HEK293 (cell line): ENCODE data around the gene GREB1L.
A peak's percentile ranks its signal among the peaks of the same experiment; 100 is the strongest.

ENCODE experiments used
- CTCF ChIA-PET: fragments of 350-600 bp; formaldehyde crosslinking; extraction: SDS; loops from one replicate; lab custom pipeline; 2021; ENCODE audit warnings: antibody characterized with exemption; lab: Yijun Ruan, JAX
- POLR2A ChIA-PET: fragments of 300-600 bp; formaldehyde crosslinking; extraction: SDS; loops from one replicate; lab custom pipeline; 2020; ENCODE audit warnings: antibody characterized with exemption, inconsistent platforms; lab: Yijun Ruan, JAX
- H3K27ac ChIP-seq: fragments of 200-500 bp; sonication (Bioruptor generic); 2 replicates; pipeline ENCODE4 v1.5.1; 2014; ENCODE audit warnings: low read depth, low read length, control low read depth, inconsistent platforms; ENCODE audit errors: extremely low read depth
- H3K36me3 ChIP-seq, 2 experiments: fragments of 200-500 bp in 1 of 2; sonication (Bioruptor generic) in 1 of 2; 1 replicate in 1 of 2; 2 replicates in 1 of 2; pipeline ENCODE4 v1.5.1; 2014 to 2017; ENCODE audit warnings: inconsistent platforms in 2 of 2, low read length in 2 of 2; ENCODE audit not compliant: control insufficient read depth in 2 of 2, insufficient read depth in 1 of 2
- H3K4me1 ChIP-seq: fragments of 200-500 bp; sonication (Bioruptor generic); 2 replicates; pipeline ENCODE4 v1.5.1; 2014; ENCODE audit warnings: mild to moderate bottlenecking, low read length, inconsistent platforms; ENCODE audit not compliant: control insufficient read depth, insufficient read depth
- H3K4me3 ChIP-seq: 2 replicates; pipeline ENCODE4 v1.5.1; 2011; ENCODE audit warnings: low read depth, mild to moderate bottlenecking, control low read depth, low read length, moderate library complexity
- H3K9me3 ChIP-seq: fragments of 200-500 bp; sonication (Bioruptor generic); 2 replicates; pipeline ENCODE4 v1.5.1; 2014; ENCODE audit warnings: low read depth, low read length, inconsistent platforms; ENCODE audit not compliant: control insufficient read depth, insufficient read depth
- GLIS2 ChIP-seq: fragments of 450-650 bp; formaldehyde crosslinking; IDR thresholded peaks from 2 replicates; pipeline ENCODE4 v1.5.1; 2016; ENCODE audit warnings: missing biosample characterization, missing genetic modification characterization
- PRDM1 ChIP-seq: fragments of 450-650 bp; formaldehyde crosslinking; IDR thresholded peaks from 2 replicates; pipeline ENCODE4; 2016; ENCODE audit warnings: missing biosample characterization, missing genetic modification characterization
- SP7 ChIP-seq: fragments of 450-650 bp; formaldehyde crosslinking; IDR thresholded peaks from 2 replicates; pipeline ENCODE4 v1.5.1; 2016; ENCODE audit warnings: missing biosample characterization, missing genetic modification characterization
- ZNF10 ChIP-seq: fragments of 450-650 bp; formaldehyde crosslinking; IDR thresholded peaks from 2 replicates; pipeline ENCODE4 v1.5.1; 2017; ENCODE audit warnings: missing biosample characterization, missing genetic modification characterization
- ZNF16 ChIP-seq: fragments of 450-650 bp; formaldehyde crosslinking; IDR thresholded peaks from 2 replicates; pipeline ENCODE4 v1.5.1; 2016; ENCODE audit warnings: low read depth, missing biosample characterization, missing genetic modification characterization
- ZNF2 ChIP-seq: fragments of 450-650 bp; formaldehyde crosslinking; IDR thresholded peaks from 2 replicates; pipeline ENCODE4 v1.5.1; 2016; ENCODE audit warnings: missing biosample characterization, missing genetic modification characterization
- ZNF202 ChIP-seq: fragments of 450-650 bp; formaldehyde crosslinking; IDR thresholded peaks from 2 replicates; pipeline ENCODE4 v1.5.1; 2016; ENCODE audit warnings: missing biosample characterization, missing genetic modification characterization, borderline replicate concordance
- ZNF248 ChIP-seq: fragments of 450-650 bp; formaldehyde crosslinking; IDR thresholded peaks from 2 replicates; pipeline ENCODE4 v1.5.1; 2017; ENCODE audit warnings: missing biosample characterization, missing genetic modification characterization
- ZNF266 ChIP-seq: fragments of 450-650 bp; formaldehyde crosslinking; IDR thresholded peaks from 2 replicates; pipeline ENCODE4 v1.5.1; 2016; ENCODE audit warnings: missing biosample characterization, missing genetic modification characterization, low read depth
- ZNF274 ChIP-seq, 2 experiments: fragments of 200-500 bp in 1 of 2; fragments of 450-650 bp in 1 of 2; sonication (Bioruptor generic) in 1 of 2; formaldehyde crosslinking in 1 of 2; IDR thresholded peaks; 2 replicates each; pipeline versions ENCODE4 v1.5.1 to v1.6.1; 2014 to 2016; ENCODE audit warnings: borderline replicate concordance in 1 of 2, inconsistent platforms in 1 of 2, low read length in 1 of 2, missing biosample characterization in 1 of 2, missing genetic modification characterization in 1 of 2
- ZNF292 ChIP-seq: fragments of 450-650 bp; formaldehyde crosslinking; IDR thresholded peaks from 2 replicates; pipeline ENCODE4 v1.5.1; 2016; ENCODE audit warnings: low read depth, missing biosample characterization, missing genetic modification characterization, borderline replicate concordance
- ZNF354C ChIP-seq: fragments of 450-650 bp; formaldehyde crosslinking; IDR thresholded peaks from 2 replicates; pipeline ENCODE4 v1.5.1; 2016; ENCODE audit warnings: missing biosample characterization, missing genetic modification characterization, low read depth, borderline replicate concordance
- ZNF426 ChIP-seq: fragments of 450-650 bp; formaldehyde crosslinking; IDR thresholded peaks from 2 replicates; pipeline ENCODE4 v1.5.1; 2017; ENCODE audit warnings: missing biosample characterization, missing genetic modification characterization, mild to moderate bottlenecking, inconsistent platforms, moderate library complexity
- ZNF433 ChIP-seq: fragments of 450-650 bp; formaldehyde crosslinking; IDR thresholded peaks from 2 replicates; pipeline ENCODE4 v1.5.1; 2016; ENCODE audit warnings: missing biosample characterization, missing genetic modification characterization, low read depth
- ZNF501 ChIP-seq: fragments of 450-650 bp; formaldehyde crosslinking; IDR thresholded peaks from 2 replicates; pipeline ENCODE4 v1.5.1; 2016; ENCODE audit warnings: missing biosample characterization, missing genetic modification characterization
- ZNF555 ChIP-seq: fragments of 450-650 bp; formaldehyde crosslinking; conservative IDR thresholded peaks from 2 replicates; pipeline ENCODE4 v1.5.1; 2017; ENCODE audit warnings: missing biosample characterization, mild to moderate bottlenecking, missing genetic modification characterization, inconsistent platforms
- ZNF600 ChIP-seq: fragments of 450-650 bp; formaldehyde crosslinking; IDR thresholded peaks from 2 replicates; pipeline ENCODE4 v1.5.1; 2016; ENCODE audit warnings: missing biosample characterization, missing genetic modification characterization
- ZNF654 ChIP-seq: fragments of 450-650 bp; formaldehyde crosslinking; IDR thresholded peaks from 2 replicates; pipeline ENCODE4 v1.5.1; 2016; ENCODE audit warnings: low read depth, missing biosample characterization, missing genetic modification characterization
- ZNF747 ChIP-seq: fragments of 450-650 bp; formaldehyde crosslinking; IDR thresholded peaks from 2 replicates; pipeline ENCODE4 v1.5.1; 2016; ENCODE audit warnings: missing biosample characterization, missing genetic modification characterization
- ZSCAN16 ChIP-seq: fragments of 450-650 bp; formaldehyde crosslinking; IDR thresholded peaks from 2 replicates; pipeline ENCODE4 v1.5.1; 2016; ENCODE audit warnings: missing biosample characterization, missing genetic modification characterization
- TF ChIP-seq, protein P1 (sequence below): fragments of 450-650 bp; formaldehyde crosslinking; IDR thresholded peaks from 2 replicates; pipeline ENCODE4 v1.5.1; 2016; ENCODE audit warnings: missing biosample characterization, missing genetic modification characterization
- TF ChIP-seq, protein P2 (sequence below): IDR thresholded peaks from 2 replicates; pipeline ENCODE4 v1.6.1; 2011; ENCODE audit warnings: mild to moderate bottlenecking, low read depth, low read length, borderline replicate concordance
- TF ChIP-seq, protein P3 (sequence below): fragments of 450-650 bp; formaldehyde crosslinking; IDR thresholded peaks from 2 replicates; pipeline ENCODE4 v1.5.1; 2016; ENCODE audit warnings: missing biosample characterization, missing genetic modification characterization
- TF ChIP-seq, protein P4 (sequence below): fragments of 450-650 bp; formaldehyde crosslinking; IDR thresholded peaks from 2 replicates; pipeline ENCODE4; 2016; ENCODE audit warnings: missing biosample characterization, missing genetic modification characterization
- TF ChIP-seq, protein P5 (sequence below): fragments of 450-650 bp; formaldehyde crosslinking; IDR thresholded peaks from 2 replicates; pipeline ENCODE4 v1.5.0; 2017; ENCODE audit warnings: missing biosample characterization, missing genetic modification characterization, borderline replicate concordance

The GREB1L gene

DNA sequence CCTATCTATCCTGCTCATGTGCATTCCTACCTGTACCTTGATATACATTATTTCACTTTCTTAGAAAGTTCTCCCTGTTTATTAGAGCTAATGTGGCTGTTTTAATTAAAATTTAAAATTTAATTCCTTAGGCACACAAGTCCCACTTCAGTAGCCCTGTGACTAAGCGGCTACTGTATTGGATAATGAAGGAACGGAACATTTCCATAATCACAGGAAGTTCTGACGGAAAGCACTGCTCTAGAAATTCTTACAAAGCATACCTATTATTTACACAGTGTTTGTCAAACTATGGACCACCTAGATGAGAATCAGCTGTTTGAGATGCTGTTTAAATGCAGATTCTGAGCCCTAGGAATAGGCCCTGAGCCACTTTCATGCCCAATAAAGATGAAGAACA, 13.2 kb downstream of the GREB1L start:
- CTCF ChIA-PET: interaction anchor here (0.6 to 1.7 kb wide), 3 partner anchors 13 to 189 kb away, joined by 4 to 5 read pairs (median 4); partner anchors contain the start of gene GREB1L
- no peak overlapping the region for H3K27ac ChIP-seq
- POLR2A ChIA-PET: no interaction called here
- TF ChIP-seq ZNF10 (tag by site-specific recombination) (no peak), ZNF654 (tag by site-specific recombination) (no peak), ZNF274 (IDR thresholded peaks at IDR 0.05; ENCODE audit: low read length) (no peak), ZNF274 (tag by site-specific recombination; IDR thresholded peaks at IDR 0.05; ENCODE audit: borderline replicate concordance) (no peak), GLIS2 (tag by site-specific recombination) (no peak), ZNF555 (no peak), ZNF292 (tag by site-specific recombination) (no peak), ZNF501 (tag by site-specific recombination) (no peak), ZNF2 (no peak), ZNF16 (no peak), ZNF433 (tag by site-specific recombination) (no peak), ZNF600 (no peak), PRDM1 (tag by site-specific recombination) (no peak)
- TF ChIP-seq, protein P1, sequence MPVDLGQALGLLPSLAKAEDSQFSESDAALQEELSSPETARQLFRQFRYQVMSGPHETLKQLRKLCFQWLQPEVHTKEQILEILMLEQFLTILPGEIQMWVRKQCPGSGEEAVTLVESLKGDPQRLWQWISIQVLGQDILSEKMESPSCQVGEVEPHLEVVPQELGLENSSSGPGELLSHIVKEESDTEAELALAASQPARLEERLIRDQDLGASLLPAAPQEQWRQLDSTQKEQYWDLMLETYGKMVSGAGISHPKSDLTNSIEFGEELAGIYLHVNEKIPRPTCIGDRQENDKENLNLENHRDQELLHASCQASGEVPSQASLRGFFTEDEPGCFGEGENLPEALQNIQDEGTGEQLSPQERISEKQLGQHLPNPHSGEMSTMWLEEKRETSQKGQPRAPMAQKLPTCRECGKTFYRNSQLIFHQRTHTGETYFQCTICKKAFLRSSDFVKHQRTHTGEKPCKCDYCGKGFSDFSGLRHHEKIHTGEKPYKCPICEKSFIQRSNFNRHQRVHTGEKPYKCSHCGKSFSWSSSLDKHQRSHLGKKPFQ (tag by site-specific recombination): no peak
- TF ChIP-seq, protein P2, sequence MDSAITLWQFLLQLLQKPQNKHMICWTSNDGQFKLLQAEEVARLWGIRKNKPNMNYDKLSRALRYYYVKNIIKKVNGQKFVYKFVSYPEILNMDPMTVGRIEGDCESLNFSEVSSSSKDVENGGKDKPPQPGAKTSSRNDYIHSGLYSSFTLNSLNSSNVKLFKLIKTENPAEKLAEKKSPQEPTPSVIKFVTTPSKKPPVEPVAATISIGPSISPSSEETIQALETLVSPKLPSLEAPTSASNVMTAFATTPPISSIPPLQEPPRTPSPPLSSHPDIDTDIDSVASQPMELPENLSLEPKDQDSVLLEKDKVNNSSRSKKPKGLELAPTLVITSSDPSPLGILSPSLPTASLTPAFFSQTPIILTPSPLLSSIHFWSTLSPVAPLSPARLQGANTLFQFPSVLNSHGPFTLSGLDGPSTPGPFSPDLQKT: no peak
- TF ChIP-seq, protein P3, sequence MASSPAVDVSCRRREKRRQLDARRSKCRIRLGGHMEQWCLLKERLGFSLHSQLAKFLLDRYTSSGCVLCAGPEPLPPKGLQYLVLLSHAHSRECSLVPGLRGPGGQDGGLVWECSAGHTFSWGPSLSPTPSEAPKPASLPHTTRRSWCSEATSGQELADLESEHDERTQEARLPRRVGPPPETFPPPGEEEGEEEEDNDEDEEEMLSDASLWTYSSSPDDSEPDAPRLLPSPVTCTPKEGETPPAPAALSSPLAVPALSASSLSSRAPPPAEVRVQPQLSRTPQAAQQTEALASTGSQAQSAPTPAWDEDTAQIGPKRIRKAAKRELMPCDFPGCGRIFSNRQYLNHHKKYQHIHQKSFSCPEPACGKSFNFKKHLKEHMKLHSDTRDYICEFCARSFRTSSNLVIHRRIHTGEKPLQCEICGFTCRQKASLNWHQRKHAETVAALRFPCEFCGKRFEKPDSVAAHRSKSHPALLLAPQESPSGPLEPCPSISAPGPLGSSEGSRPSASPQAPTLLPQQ: no peak
- H3K36me3 ChIP-seq: no peaks in the 10 kb centered on the region
- no peaks in the 10 kb centered on the region for H3K4me1 ChIP-seq
- no peaks in the 10 kb centered on the region for H3K9me3 ChIP-seq
- no peak overlapping the region for H3K4me3 ChIP-seq

DNA sequence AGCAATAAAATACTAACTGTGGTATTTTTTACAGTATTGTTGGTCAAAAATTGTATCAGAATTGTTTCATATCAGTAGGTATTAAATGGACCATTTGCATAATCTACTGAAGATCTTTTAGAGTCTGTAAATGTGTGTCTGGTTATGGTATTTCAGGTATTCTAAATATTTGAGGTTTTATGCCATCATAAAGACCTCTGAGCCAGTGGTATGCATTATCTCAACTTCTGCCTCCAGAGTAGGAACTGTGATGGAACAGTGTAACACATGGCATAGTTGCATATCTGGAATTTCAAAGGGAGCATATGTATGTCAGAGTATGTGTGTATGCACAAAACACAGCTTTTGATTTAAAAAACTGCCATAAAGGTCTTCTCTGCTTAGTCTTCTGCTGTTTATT, 15.4 kb downstream of the GREB1L start:
- TF ChIP-seq ZNF354C (tag by site-specific recombination) (no peak), ZNF600 (peak; percentile 66; the same call in 1 of the 2 replicates)
- H3K9me3 ChIP-seq: no peaks in the 10 kb centered on the region
- peaks cover 15% of the 10 kb centered on the region for H3K4me1 ChIP-seq
- no peak overlapping the region for H3K27ac ChIP-seq
- POLR2A ChIA-PET: no interaction called here
- H3K36me3 ChIP-seq: no peaks in the 10 kb centered on the region
- H3K4me3 ChIP-seq: no peak overlapping the region
- CTCF ChIA-PET: no interaction called here

DNA sequence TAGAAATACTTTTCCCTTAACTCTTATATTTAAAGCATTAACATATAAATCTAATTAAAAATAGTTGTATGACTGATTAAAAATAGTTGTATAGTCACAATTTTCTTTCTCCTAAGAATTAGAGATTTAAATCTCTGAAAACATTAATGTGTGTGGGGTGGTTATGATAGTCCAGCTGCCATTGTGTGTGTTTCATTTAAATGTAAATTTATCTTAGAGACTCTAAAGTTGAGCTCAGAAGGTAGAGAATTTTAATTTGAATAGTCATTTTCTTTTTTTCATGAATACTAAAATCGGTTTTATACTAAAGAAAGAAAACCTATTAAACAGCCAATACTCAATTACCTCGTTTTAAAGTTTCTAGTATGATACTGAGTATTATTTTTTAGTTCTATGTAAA, 18.6 kb downstream of the GREB1L start:
- ChIA-PET CTCF (interaction anchor here (0.6 kb wide), 1 partner anchor 147 kb away, joined by 3 read pairs; no protein-coding TSS in a partner anchor), POLR2A (no interaction called here)
- Histone ChIP-seq H3K36me3 (no peaks in the 10 kb centered on the region), H3K4me1 (peaks cover 38% of the 10 kb centered on the region), H3K4me3 (no peak overlapping the region), H3K27ac (no peak overlapping the region), H3K9me3 (no peaks in the 10 kb centered on the region)
- TF ChIP-seq ZSCAN16 (no peak), ZNF426 (tag by site-specific recombination) (no peak), SP7 (tag by site-specific recombination) (no peak), ZNF266 (tag by site-specific recombination) (no peak), ZNF747 (tag by site-specific recombination) (no peak), ZNF202 (tag by site-specific recombination) (no peak), ZNF248 (tag by site-specific recombination) (no peak)
- TF ChIP-seq, protein P4, sequence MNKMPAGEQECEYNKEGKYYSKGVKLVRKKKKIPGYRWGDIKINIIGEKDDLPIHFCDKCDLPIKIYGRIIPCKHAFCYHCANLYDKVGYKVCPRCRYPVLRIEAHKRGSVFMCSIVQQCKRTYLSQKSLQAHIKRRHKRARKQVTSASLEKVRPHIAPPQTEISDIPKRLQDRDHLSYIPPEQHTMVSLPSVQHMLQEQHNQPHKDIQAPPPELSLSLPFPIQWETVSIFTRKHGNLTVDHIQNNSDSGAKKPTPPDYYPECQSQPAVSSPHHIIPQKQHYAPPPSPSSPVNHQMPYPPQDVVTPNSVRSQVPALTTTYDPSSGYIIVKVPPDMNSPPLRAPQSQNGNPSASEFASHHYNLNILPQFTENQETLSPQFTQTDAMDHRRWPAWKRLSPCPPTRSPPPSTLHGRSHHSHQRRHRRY (tag by site-specific recombination): no peak
- TF ChIP-seq, protein P5, sequence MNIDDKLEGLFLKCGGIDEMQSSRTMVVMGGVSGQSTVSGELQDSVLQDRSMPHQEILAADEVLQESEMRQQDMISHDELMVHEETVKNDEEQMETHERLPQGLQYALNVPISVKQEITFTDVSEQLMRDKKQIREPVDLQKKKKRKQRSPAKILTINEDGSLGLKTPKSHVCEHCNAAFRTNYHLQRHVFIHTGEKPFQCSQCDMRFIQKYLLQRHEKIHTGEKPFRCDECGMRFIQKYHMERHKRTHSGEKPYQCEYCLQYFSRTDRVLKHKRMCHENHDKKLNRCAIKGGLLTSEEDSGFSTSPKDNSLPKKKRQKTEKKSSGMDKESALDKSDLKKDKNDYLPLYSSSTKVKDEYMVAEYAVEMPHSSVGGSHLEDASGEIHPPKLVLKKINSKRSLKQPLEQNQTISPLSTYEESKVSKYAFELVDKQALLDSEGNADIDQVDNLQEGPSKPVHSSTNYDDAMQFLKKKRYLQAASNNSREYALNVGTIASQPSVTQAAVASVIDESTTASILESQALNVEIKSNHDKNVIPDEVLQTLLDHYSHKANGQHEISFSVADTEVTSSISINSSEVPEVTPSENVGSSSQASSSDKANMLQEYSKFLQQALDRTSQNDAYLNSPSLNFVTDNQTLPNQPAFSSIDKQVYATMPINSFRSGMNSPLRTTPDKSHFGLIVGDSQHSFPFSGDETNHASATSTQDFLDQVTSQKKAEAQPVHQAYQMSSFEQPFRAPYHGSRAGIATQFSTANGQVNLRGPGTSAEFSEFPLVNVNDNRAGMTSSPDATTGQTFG (tag by site-specific recombination): no peak
